HEK293T (cell line): ENCODE results near the gene LRP5.

ENCODE experiments used
- ARNT ChIP-seq: fragments of 450-650 bp; IDR thresholded peaks from 2 replicates; pipeline ENCODE4 v1.6.1; 2017; ENCODE audit warnings: mild to moderate bottlenecking
- ELF4 ChIP-seq: fragments of 450-650 bp; IDR thresholded peaks from 2 replicates; pipeline ENCODE4 v1.6.1; 2017; ENCODE audit warnings: antibody characterized with exemption
- FOXK2 ChIP-seq: fragments of 450-650 bp; IDR thresholded peaks from 2 replicates; pipeline ENCODE4 v1.6.1; 2016; ENCODE audit warnings: mild to moderate bottlenecking
- FOXM1 ChIP-seq: fragments of 450-650 bp; IDR thresholded peaks from 2 replicates; pipeline ENCODE4 v1.6.1; 2017; ENCODE audit warnings: mild to moderate bottlenecking, borderline replicate concordance
- HDGF ChIP-seq: fragments of 450-650 bp; IDR thresholded peaks from 2 replicates; pipeline ENCODE4 v1.6.1; 2017; ENCODE audit warnings: antibody characterized with exemption, borderline replicate concordance
- L3MBTL2 ChIP-seq: fragments of 450-650 bp; conservative IDR thresholded peaks from 2 replicates; pipeline ENCODE4 v1.6.1; 2016; ENCODE audit warnings: mild to moderate bottlenecking
- LEF1 ChIP-seq: fragments of 450-650 bp; IDR thresholded peaks from 2 replicates; pipeline ENCODE4 v1.6.1; 2017; ENCODE audit warnings: mild to moderate bottlenecking, borderline replicate concordance
- NFRKB ChIP-seq: fragments of 450-650 bp; IDR thresholded peaks from 2 replicates; pipeline ENCODE4 v1.6.1; 2016; ENCODE audit warnings: mild to moderate bottlenecking, moderate library complexity
- PKNOX1 ChIP-seq: fragments of 450-650 bp; IDR thresholded peaks from 2 replicates; pipeline ENCODE4 v1.6.1; 2016
- SP1 ChIP-seq: fragments of 450-650 bp; IDR thresholded peaks from 2 replicates; pipeline ENCODE4 v1.6.1; 2017
- SUZ12 ChIP-seq: fragments of 450-650 bp; IDR thresholded peaks from 2 replicates; pipeline ENCODE4 v1.6.1; 2016; ENCODE audit warnings: mild to moderate bottlenecking
- TARDBP ChIP-seq: fragments of 450-650 bp; IDR thresholded peaks from 2 replicates; pipeline ENCODE4 v1.6.1; 2016
- ZNF384 ChIP-seq: fragments of 450-650 bp; IDR thresholded peaks from 2 replicates; pipeline ENCODE4 v1.6.1; 2016

- TF ChIP-seq L3MBTL2 = no peak
- TF ChIP-seq PKNOX1 = no peak
- no peak for TF ChIP-seq HDGF
- TF ChIP-seq FOXK2 = no peak
- TF ChIP-seq ARNT = no peak
- no peak for TF ChIP-seq ZNF384
- no peak for TF ChIP-seq LEF1
- TF ChIP-seq SP1 = no peak
- TF ChIP-seq SUZ12 = no peak
- no peak for TF ChIP-seq TARDBP
- no peak for TF ChIP-seq NFRKB
- no peak for TF ChIP-seq ELF4
- no peak for TF ChIP-seq FOXM1
Observed at GRCh38 chr11:68471360-68472340, 159.3 kb downstream of the LRP5 start.
